KG1 (cell line): ENCODE results near the gene GLRX.
"Not testable (repeated sequence)": the region's sequence is repeated elsewhere in the genome, so short reads cannot be mapped to it uniquely, and the experiment has no call there.

Experiments used
- DNase-seq: peaks from one replicate; lab custom pipeline; 2025; lab: John Stamatoyannopoulos, UW

The GLRX gene

GRCh38 chr5:95826949-95827891 lies 4.7 kb upstream of the GLRX start:
- no peak for DNase-seq

DNA sequence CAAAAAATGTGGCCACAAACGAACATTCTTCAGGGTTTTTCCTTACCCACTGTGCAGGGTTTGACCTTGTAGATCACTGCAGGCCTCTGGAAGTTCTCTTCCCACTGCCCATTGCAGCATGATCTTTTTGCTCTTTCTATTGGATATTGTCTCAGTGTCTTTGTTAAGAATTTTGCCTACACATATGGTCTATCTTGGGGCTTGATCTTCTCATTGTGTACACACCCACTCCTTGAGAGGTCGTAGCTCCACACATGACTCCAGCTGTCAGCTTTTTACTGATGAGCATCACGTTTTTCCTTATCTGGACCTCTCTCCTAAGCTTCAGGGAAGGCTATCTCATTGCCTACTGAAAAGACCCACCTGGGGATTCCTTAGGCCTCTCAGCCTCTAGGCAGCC lies 3.0 kb upstream of the GLRX start:
- no peak for DNase-seq

DNA sequence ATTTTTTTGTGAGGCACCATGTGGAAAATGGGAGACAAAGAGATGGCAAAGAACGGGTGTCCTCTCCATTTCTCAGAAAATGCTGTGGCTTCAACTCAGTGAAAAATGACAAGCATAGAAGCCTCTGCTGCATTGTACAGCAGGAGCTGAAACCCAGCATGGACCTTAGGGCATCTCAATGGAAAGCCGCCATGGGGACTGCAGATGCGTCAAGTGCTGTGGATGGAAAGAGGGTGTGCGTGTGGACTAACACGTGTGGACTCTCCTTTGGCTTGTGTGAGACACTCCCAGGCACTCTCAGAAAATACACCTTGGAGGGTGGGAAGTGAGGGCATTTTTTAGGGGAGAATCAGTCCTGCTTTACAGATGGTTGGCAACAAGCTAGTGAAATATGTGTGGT lies 2.2 kb upstream of the GLRX start:
- no peak for DNase-seq

DNA sequence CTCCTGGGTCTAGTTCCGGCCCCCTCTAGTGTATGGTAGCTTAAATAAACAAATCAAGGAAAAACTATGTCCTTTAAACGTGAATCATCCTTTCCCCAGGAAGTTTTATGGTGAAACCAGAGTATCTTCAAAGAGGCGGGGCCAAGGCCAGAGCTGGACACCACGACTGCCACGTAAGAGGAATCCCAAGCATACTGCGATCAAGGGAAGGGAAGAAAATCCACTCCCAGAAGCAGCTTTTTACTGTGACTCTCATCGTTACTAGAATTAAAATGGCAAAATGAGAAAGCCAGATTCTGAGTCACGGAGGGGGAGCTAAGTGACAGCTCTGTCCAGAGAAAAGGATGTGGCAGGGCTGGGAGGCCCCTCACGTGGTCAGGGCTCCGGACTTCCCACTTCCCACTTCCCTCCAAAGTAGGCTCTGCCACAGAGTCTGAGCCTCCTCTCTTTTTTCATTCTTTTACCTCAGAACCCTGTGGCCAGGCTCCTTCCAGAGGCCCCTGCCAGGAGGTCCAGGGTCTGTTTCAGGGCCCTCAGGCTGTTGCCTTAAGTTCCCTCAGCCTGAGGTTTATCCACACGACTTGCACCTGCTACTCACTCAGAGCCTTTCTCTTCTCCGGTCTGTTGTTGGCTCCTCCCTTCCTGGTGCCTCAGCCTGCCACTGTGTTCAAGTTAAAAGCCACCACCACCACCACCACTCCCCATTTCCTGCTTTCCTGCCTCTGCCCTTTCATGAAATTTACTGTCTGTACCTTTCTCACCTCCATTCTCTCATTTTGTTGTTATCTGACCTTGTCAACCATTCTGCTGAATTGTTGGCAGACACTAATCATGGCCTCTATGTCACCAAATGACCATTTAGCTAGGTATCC lies 1.4 kb upstream of the GLRX start:
- no peak for DNase-seq

DNA sequence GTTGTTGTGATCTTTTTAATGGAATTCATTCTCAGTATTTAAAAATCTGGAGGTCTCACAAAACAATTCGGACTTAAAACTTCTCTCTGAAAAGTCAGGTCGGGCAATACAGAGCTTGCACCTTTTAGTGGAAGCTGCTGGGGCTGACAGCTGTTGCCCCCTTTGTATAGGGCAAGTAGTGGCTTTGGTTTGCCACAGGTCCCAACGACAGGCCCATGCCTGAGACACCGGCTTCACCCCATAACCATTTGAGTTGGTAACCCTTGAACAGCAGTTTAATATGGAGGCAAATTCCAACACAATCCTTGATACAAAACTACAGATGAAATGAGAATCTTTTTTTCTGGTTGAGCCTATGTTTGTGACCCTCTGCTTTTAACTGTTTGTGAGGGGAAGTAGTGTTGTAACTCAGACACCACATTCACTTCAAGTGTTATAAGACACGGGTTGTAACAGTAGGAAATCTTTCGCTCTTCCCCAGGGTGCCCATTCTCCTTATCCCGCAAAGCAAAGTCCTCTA lies 752 bp upstream of the GLRX start:
- no peak for DNase-seq

GRCh38 chr5:95822043-95822541 lies 434 bp downstream of the GLRX start:
- DNase-seq, result no peak

DNA sequence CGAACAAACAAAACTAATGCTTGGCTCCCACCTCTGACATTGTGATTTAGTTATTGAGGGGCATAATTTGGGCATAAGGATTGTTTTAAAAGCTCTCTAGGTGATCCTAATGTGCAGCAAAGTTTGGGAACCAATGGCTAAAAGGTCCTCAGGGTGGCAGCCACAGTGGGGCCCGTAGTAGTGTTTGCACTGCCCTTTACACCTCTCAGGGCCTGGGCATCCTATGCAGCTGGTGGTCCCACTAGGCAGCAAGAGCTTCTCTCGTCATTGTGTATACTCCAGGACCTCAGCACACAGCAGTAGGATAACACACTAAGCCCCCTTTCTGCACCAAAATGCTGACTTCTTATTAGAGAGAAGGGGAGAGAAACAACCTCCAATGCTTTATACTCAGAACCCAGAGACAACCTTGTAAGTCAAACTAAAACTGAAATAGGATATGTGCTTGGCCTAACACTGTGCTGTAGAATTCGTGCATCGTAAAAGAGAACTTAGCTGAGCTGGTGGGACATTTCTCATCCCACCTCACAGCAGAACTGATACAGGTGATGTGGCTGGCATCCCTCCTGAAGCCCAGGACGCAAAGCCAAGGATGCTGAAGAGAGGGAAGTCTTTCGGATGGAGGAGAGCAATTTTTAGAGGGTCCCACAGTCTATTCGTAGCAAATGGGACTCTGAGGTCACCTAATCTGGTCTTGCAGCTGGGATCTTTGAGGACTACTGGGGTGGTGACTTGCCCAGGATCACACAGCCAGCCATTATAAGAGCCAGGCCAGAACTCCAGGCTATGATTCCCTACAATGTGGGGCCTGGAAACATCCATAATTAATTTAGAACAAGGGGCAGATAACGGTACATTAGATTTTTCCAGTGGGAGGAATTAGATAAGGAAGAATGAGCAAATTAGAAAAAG lies 1.2 kb downstream of the GLRX start:
- no peak for DNase-seq

DNA sequence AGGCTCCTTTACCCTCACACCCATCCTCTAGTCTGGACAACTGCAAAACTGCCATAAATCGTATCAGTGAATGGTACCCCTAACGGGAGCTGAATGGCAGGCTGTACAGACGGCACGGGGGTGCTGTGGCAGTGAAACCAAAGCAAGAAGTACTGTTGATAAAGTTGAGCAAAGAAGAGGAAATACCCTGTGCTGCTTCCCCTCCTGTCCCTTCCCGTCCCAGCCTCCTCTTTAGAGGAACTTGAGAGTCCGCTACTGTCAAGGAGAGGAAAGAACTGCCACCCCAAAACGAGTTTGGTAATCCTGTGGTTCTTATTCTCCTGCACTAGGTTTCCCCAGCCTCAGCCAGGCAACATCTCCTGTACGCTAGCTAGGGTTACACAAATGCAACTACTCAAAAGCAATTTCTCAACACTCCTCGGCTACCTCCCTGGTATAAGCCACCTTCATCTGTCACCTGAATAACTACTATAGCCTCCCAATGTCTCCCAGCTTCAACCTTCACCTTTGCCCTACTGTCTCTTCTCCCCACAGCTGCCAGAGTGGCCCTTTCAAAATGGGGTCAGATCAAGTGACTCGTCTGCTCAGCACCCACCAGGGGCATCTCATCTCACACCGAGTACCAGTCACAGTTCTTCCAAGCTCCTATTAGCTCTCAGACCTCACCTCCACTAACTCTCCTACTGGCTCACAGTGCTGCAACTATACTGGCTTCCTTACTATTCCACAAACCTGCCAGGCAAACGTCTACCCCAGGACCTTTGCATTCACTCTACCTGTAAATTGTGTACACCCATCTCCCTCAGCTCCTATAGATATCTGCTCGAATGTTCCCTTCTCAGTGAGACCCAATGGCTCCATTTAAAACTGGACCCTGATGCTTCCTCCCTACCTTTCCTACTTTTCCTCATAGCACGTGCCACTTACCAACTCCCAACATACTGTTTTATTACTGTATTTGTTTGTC lies 4.1 kb downstream of the GLRX start:
- no peak for DNase-seq

GRCh38 chr5:95817430-95817829 lies 5.1 kb downstream of the GLRX start:
- DNase-seq, result no peak

- no peak for DNase-seq
Observed at GRCh38 chr5:95816776-95817175, 5.8 kb downstream of the GLRX start.

DNA sequence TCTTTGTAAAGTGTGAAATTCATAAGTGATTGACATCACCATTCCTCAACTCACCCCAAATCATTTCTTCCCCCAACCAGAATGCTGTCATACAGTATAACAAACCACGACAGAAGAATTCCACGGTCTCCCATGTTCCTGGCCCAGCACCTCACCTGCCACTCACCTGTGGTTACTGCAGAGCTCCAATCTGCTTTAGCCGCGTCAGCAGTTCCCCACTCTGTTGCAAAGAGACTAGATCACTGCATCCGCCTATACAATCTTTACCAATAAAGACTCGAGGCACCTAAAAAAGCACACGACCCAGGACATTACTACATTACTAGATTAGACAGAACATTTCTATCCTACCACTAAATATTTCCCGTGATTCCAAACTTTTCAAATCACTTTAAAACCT lies 6.2 kb downstream of the GLRX start:
- DNase-seq, result no peak

GRCh38 chr5:95815155-95815729 lies 7.3 kb downstream of the GLRX start:
- DNase-seq, result no peak

GRCh38 chr5:95813035-95813434 lies 9.5 kb downstream of the GLRX start:
- DNase-seq, result not testable (repeated sequence)

- no peak for DNase-seq
Observed at GRCh38 chr5:95812074-95812471, 10.5 kb downstream of the GLRX start.

GRCh38 chr5:95811461-95812073 lies 11.0 kb downstream of the GLRX start:
- DNase-seq, result not testable (repeated sequence)

DNA sequence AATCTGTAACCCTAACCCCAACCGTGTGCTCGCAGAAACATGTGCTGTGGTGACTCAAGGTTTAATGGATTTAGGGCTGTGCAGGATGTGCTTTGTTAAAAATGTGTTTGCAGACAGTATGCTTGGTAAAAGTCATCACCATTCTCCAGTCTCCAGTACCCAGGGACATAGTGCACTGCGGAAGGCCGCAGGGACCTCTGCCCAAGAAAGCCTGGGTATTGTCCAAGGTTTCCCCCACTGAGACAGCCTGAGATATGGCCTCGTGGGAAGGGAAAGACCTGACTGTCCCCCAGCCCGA lies 11.5 kb downstream of the GLRX start:
- not testable (repeated sequence) for DNase-seq

DNA sequence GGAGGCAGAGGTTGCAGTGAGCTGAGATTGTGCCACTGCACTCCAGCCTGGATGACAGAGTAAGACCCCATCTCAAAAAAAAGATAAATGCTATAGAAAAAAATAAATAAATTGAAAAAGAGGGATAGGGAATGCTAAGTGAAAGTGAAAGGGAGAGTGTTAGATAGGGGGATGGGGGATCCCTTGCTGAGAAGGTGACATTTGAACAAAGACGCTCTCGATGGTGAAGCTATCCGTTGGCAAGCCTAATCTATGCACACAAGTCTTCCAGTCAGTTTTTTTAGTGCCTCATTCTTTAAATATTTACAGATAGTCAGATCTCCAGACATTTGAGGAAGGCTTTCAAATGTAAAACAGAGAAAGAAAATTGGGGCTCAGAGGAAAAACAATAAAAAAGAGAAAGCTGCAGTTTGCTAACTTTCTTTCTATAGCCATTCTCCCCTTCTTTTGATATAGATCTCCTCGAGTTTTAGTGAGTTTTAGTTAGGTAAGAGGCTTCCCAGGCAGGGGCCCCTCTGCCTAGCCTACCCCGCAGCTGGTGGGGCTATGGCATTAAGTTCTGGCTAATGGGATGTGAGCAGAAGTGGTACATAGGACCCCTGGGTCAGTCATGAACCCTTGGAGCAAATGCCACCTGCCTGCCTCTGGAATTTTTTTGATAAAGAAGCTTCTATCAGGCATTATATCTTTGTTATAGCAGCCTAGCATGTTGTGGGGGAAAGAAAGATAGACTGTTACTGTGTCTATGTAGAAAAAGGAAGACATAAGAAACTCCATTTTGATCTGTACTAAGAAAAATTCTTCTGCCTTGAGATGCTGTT lies 12.0 kb downstream of the GLRX start:
- no peak for DNase-seq

GRCh38 chr5:95809414-95809960 lies 13.0 kb downstream of the GLRX start:
- DNase-seq, result no peak
